ENCODE data around the gene RNF115.

GRCh38 chr1:145714524-145715111 is 109.3 kb downstream of the RNF115 start:
- TF ChIP-seq JUND (IDR thresholded peaks at IDR 0.05) (peak; percentile 81 to 92), CTCF (IDR thresholded peaks at IDR 0.05; ENCODE audit: low read depth, low read length, missing input control) (no peak), YY1 (IDR thresholded peaks at IDR 0.05) (peak; percentile 73), EGR1 (IDR thresholded peaks at IDR 0.05; ENCODE audit: low read depth in 2 of 2) (peak in 1 of 2 donors; percentile 23), REST (IDR thresholded peaks at IDR 0.05) (peak; percentile 89), MAX (IDR thresholded peaks at IDR 0.05) (peak; percentile 92), TAF1 (conservative IDR thresholded peaks at IDR 0.05) (peak; percentile 57), HNF4G (IDR thresholded peaks at IDR 0.05) (peak; percentile 88), SP1 (IDR thresholded peaks at IDR 0.05) (peak; percentile 99), RAD21 (IDR thresholded peaks at IDR 0.05) (peak; percentile 46 to 62), HNF4A (conservative IDR thresholded peaks at IDR 0.05) (peak; percentile 96 to 98)
